Neural progenitor cell (in vitro differentiated cells): ENCODE data around the gene ASAP2. TPM values are rescaled to one million over a fixed set of nuclear protein-coding genes. Genes with fewer than 3 reads are reported as not detected.

Experiments used
- DNase-seq: peaks from one replicate; pipeline ENCODE4 v3.0.0-alpha.2; 2016; ENCODE audit warnings: low spot score
- H2AFZ ChIP-seq: fragments of 200-600 bp; sonication (generic); replicated peaks from 2 replicates; pipeline ENCODE4 v1.6.1; 2016; ENCODE audit warnings: antibody characterized with exemption
- H3F3A ChIP-seq: fragments of 200-600 bp; sonication (generic); 2 replicates; pipeline ENCODE4 v1.6.1; 2016; ENCODE audit warnings: antibody characterized with exemption, low read depth
- H3K27ac ChIP-seq: fragments of 200-600 bp; sonication (generic); 2 replicates; pipeline ENCODE4 v1.5.1; 2016; ENCODE audit warnings: mild to moderate bottlenecking
- H3K27me3 ChIP-seq: fragments of 200-600 bp; sonication (generic); 2 replicates; pipeline ENCODE4 v1.6.1; 2016; ENCODE audit warnings: mild to moderate bottlenecking, moderate library complexity
- H3K36me3 ChIP-seq: fragments of 200-600 bp; sonication (generic); 2 replicates; pipeline ENCODE4 v1.5.1; 2016
- H3K4me1 ChIP-seq: fragments of 200-600 bp; sonication (generic); 2 replicates; pipeline ENCODE4 v1.6.1; 2016; ENCODE audit warnings: mixed run types
- H3K4me2 ChIP-seq: fragments of 200-600 bp; sonication (generic); 2 replicates; pipeline ENCODE4 v1.6.1; 2016
- H3K4me3 ChIP-seq: fragments of 200-600 bp; sonication (generic); 2 replicates; pipeline ENCODE4 v1.5.1; 2016
- H3K79me2 ChIP-seq: fragments of 200-600 bp; sonication (generic); 2 replicates; pipeline ENCODE4 v1.6.1; 2016; ENCODE audit warnings: low read depth
- H3K9ac ChIP-seq: fragments of 200-600 bp; sonication (generic); 2 replicates; pipeline ENCODE4 v1.6.1; 2016
- H3K9me3 ChIP-seq: fragments of 200-600 bp; sonication (generic); 2 replicates; pipeline ENCODE4 v1.5.1; 2016; ENCODE audit warnings: low read depth
- H4K20me1 ChIP-seq: fragments of 200-600 bp; sonication (generic); 2 replicates; pipeline ENCODE4 v1.6.1; 2016; ENCODE audit warnings: low read depth
- H3K27ac Mint-ChIP-seq: 3 replicates; pipeline ENCODE4 v1.8.0; 2021; ENCODE audit warnings: mixed read lengths
- H3K27me3 Mint-ChIP-seq: 2 replicates; pipeline ENCODE4 v1.8.0; 2022; ENCODE audit warnings: low read depth, mild to moderate bottlenecking, inconsistent platforms, moderate library complexity, mixed read lengths; ENCODE audit not compliant: insufficient read depth
- H3K36me3 Mint-ChIP-seq: 3 replicates; pipeline ENCODE4 v1.8.0; 2021; ENCODE audit warnings: mixed read lengths
- H3K4me1 Mint-ChIP-seq: 3 replicates; pipeline ENCODE4 v1.8.0; 2021; ENCODE audit warnings: mixed read lengths
- H3K4me3 Mint-ChIP-seq: 3 replicates; pipeline ENCODE4 v1.8.0; 2021; ENCODE audit warnings: mild to moderate bottlenecking, moderate library complexity, mixed read lengths
- H3K9me3 Mint-ChIP-seq: 3 replicates; pipeline ENCODE4 v1.8.0; 2020; ENCODE audit warnings: mixed read lengths
- EZH2 ChIP-seq: fragments of 200-600 bp; sonication (generic); IDR thresholded peaks from 2 replicates; pipeline ENCODE4 v1.6.1; 2017; ENCODE audit warnings: antibody characterized with exemption, mild to moderate bottlenecking, moderate library complexity
- EZH2phosphoT487 ChIP-seq: fragments of 200-600 bp; sonication (generic); IDR thresholded peaks from 2 replicates; pipeline ENCODE4 v1.6.1; 2017; ENCODE audit warnings: antibody characterized with exemption
- total RNA-seq: library from RNA; depleted of rRNA; stranded (reverse); fragments of >200 nt; gene quantifications from 2 replicates; pipeline ENCODE4 v1.2.3, GENCODE V29; 2015; ENCODE audit warnings: low replicate concordance
- TF ChIP-seq, protein P1 (sequence below): fragments of 200-600 bp; sonication (generic); IDR thresholded peaks from 2 replicates; pipeline ENCODE4 v1.5.1; 2017; ENCODE audit warnings: antibody characterized with exemption, mild to moderate bottlenecking

The ASAP2 gene
- total RNA-seq, 1 donor from 2014 or later, result 31.7 TPM

DNA sequence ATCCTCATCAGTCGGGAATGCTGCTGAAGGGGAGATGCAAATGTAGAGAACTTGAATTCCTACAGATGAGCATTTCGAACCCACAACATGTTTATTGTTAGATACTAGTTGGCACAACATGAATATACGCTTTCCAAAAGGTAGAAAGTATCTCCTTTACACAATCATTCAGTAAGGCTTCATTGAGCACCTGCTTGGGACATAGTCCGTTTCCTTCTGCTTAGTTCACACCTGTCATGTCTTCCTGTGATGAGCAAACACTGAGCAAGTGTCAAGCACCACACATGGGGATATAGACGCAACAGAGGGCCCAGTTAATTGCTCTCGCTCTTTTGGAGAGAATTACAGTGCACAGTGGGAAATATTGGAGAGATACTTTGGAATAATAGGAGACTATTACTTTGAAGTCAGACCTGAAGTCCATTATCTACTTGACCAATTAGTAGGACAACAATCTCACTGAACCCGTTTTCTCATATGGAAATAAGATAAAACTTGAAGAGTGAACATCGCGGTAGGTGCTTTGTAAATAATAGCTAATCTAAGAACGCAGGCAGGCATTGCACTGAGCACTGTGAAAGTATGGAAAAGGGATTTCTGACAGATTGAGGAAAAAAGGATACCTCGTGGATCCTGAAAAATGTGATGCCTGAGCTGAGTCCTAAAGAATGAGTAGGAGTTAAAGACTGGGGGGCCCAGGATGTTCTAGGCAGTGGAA lies 218.0 kb downstream of the ASAP2 start:
- no peak overlapping the region for H3K27ac ChIP-seq
- Mint-ChIP-seq H3K9me3 (no peaks in the 10 kb centered on the region), H3K4me1 (peaks cover 14% of the 10 kb centered on the region), H3K27ac (no peak overlapping the region), H3K27me3 (peaks cover 4% of the 10 kb centered on the region), H3K4me3 (no peak overlapping the region), H3K36me3 (peaks cover 2% of the 10 kb centered on the region)
- H3K4me1 ChIP-seq, result peaks cover 11% of the 10 kb centered on the region
- peak overlapping the region; percentile 73 for H3K4me3 ChIP-seq
- no peak overlapping the region for H2AFZ ChIP-seq
- peak overlapping the region; percentile 86 for H3K9ac ChIP-seq
- peaks cover 56% of the 10 kb centered on the region for H3K79me2 ChIP-seq
- H3K9me3 ChIP-seq, result no peaks in the 10 kb centered on the region
- peak overlapping the region; percentile 86 for H3K4me2 ChIP-seq
- H4K20me1 ChIP-seq, result peaks cover 12% of the 10 kb centered on the region
- no peak for TF ChIP-seq EZH2phosphoT487
- TF ChIP-seq, protein P1, sequence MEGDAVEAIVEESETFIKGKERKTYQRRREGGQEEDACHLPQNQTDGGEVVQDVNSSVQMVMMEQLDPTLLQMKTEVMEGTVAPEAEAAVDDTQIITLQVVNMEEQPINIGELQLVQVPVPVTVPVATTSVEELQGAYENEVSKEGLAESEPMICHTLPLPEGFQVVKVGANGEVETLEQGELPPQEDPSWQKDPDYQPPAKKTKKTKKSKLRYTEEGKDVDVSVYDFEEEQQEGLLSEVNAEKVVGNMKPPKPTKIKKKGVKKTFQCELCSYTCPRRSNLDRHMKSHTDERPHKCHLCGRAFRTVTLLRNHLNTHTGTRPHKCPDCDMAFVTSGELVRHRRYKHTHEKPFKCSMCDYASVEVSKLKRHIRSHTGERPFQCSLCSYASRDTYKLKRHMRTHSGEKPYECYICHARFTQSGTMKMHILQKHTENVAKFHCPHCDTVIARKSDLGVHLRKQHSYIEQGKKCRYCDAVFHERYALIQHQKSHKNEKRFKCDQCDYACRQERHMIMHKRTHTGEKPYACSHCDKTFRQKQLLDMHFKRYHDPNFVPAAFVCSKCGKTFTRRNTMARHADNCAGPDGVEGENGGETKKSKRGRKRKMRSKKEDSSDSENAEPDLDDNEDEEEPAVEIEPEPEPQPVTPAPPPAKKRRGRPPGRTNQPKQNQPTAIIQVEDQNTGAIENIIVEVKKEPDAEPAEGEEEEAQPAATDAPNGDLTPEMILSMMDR, result no peak
- no peak for TF ChIP-seq EZH2
- H3K36me3 ChIP-seq, result peaks cover 6% of the 10 kb centered on the region
- peaks cover 5% of the 10 kb centered on the region for H3F3A ChIP-seq
- DNase-seq, result no peak
- no peaks in the 10 kb centered on the region for H3K27me3 ChIP-seq

DNA sequence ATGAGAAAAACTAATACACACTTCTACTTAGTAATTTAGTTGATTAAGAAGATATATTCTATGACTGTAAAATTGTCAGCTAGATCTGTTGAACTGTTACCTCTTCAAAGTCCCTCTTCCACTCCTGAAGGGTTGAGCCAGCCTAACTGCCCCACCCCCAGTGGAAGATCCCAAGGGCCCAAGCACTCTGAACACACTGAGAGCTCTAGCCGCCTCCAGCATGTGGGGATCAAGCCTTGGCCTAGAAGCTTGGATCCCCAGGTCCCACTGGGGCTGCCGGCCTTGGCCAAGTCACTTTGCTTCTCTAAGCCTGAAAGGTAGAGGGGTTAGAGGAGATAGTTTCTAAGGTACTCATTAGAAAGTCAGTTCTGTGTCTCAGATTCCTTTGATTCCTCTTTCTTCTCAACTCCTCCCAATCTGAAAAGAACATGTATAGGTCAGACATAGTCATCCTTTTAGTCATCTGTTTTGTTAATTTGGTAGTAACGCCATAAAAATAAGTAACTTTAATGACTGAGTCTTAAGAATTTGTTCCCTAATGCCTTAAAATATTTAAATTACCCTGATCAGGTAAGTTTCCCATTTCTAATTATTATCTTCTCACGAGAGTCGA lies 222.5 kb downstream of the ASAP2 start:
- Mint-ChIP-seq H3K27me3 (peaks cover 3% of the 10 kb centered on the region), H3K4me3 (no peak overlapping the region), H3K36me3 (peaks cover 17% of the 10 kb centered on the region), H3K4me1 (no peaks in the 10 kb centered on the region), H3K9me3 (no peaks in the 10 kb centered on the region), H3K27ac (no peak overlapping the region)
- Histone ChIP-seq H3K9me3 (no peaks in the 10 kb centered on the region), H3K9ac (no peak overlapping the region), H3K36me3 (peaks cover 27% of the 10 kb centered on the region), H3K27me3 (no peaks in the 10 kb centered on the region), H3K4me2 (no peak overlapping the region), H3K4me3 (no peak overlapping the region), H3K4me1 (peaks cover 8% of the 10 kb centered on the region), H2AFZ (no peak overlapping the region), H3K79me2 (peaks cover 41% of the 10 kb centered on the region), H4K20me1 (peaks cover 12% of the 10 kb centered on the region), H3K27ac (no peak overlapping the region), H3F3A (peaks cover 4% of the 10 kb centered on the region)
- no peak for DNase-seq
- TF ChIP-seq EZH2 (no peak), EZH2phosphoT487 (no peak)
- TF ChIP-seq, protein P1, result no peak

DNA sequence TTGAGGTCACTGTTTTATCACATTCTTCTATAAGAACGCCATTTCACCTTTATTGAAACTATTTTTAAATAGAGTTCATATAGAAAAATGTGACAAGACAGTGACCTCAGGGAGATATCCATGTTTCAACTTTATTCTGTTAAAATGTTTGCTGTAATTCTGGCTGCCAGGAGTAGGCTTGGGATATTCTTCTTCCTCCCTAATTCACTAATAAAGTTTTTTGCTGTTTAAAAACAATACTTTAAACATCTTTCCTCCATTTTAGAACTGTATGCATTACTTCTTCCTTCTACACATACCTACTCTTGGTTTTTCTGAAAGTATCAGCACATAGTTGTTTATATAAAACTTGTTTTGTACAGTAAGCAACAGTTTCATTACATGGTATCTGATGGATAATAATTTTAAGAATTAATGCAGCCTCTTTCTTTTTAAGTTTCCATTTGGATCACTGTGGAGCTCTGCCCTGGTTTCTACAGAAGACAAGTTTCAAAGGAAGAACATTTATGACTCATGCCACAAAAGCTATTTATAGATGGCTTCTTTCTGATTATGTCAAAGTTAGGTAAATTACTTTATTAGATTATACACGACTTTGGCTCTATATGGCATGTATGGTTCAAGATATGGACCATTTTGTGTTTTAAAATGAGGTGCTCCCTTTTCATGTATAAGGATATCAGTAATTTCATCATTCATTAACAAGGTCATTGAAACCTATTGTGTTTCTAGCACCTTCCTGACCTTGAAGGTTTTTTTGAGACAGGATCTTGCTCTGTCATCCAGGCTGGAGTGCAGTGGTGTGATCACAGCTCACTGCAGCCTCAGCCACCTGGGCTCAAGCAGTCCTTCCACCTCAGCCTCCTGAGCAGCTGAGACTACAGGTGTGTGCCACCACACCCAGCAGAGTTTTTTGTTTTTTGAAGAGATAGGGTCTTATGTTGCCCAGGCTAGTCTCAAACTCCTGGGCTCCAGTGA lies 224.0 kb downstream of the ASAP2 start:
- H2AFZ ChIP-seq, result no peak overlapping the region
- Mint-ChIP-seq H3K27me3 (peaks cover 3% of the 10 kb centered on the region), H3K9me3 (no peaks in the 10 kb centered on the region), H3K4me3 (no peak overlapping the region), H3K36me3 (peaks cover 23% of the 10 kb centered on the region), H3K4me1 (no peaks in the 10 kb centered on the region), H3K27ac (no peak overlapping the region)
- H3K79me2 ChIP-seq, result peaks cover 25% of the 10 kb centered on the region
- no peak overlapping the region for H3K4me3 ChIP-seq
- no peak overlapping the region for H3K4me2 ChIP-seq
- DNase-seq, result no peak
- no peaks in the 10 kb centered on the region for H3K9me3 ChIP-seq
- peaks cover 27% of the 10 kb centered on the region for H3K36me3 ChIP-seq
- no peaks in the 10 kb centered on the region for H3K27me3 ChIP-seq
- no peaks in the 10 kb centered on the region for H3K4me1 ChIP-seq
- TF ChIP-seq EZH2 (no peak), EZH2phosphoT487 (no peak)
- TF ChIP-seq, protein P1, result no peak
- H3F3A ChIP-seq, result peaks cover 4% of the 10 kb centered on the region
- no peak overlapping the region for H3K9ac ChIP-seq
- H3K27ac ChIP-seq, result no peak overlapping the region
- no peaks in the 10 kb centered on the region for H4K20me1 ChIP-seq
